Peyer's patch (tissue), 4 donors: ENCODE measurements around the gene PATJ. TPM values are rescaled to one million over a fixed set of nuclear protein-coding genes. Genes with fewer than 3 reads are reported as not detected.

Experiments used
- DNase-seq, 3 donors: peaks; one replicate each; pipeline ENCODE4 v3.0.0-alpha.2; 2017 to 2019
- H3K27ac ChIP-seq, 4 donors: fragments of 200-600 bp; sonication (generic); one replicate each; pipeline ENCODE4 v1.5.1; 2016 to 2019
- H3K27me3 ChIP-seq, 2 donors: fragments of 200-600 bp; sonication (generic); one replicate each; pipeline ENCODE4 v1.5.1; 2019
- H3K36me3 ChIP-seq, 3 donors: fragments of 200-600 bp; sonication (generic); one replicate each; pipeline ENCODE4 v1.5.1; 2016 to 2019
- H3K4me1 ChIP-seq, 4 donors: fragments of 200-600 bp; sonication (generic); one replicate each; pipeline ENCODE4 v1.5.1; 2016 to 2019
- H3K4me3 ChIP-seq, 4 donors: fragments of 200-600 bp; sonication (generic); 1 replicate in 3 of 4; 2 replicates in 1 of 4; pipeline ENCODE4 v1.5.1; 2016 to 2019; ENCODE audit warnings: mild to moderate bottlenecking in 1 of 4
- H3K9me3 ChIP-seq, 4 donors: fragments of 200-600 bp; sonication (generic); one replicate each; pipeline ENCODE4 v1.5.1; 2016 to 2019; ENCODE audit warnings: mild to moderate bottlenecking in 1 of 4
- POLR2A ChIP-seq, 2 donors: fragments of 450-650 bp; IDR thresholded peaks; one replicate each; pipeline ENCODE4 v1.5.1; 2017; ENCODE audit warnings: antibody characterized with exemption in 2 of 2, mild to moderate bottlenecking in 2 of 2, moderate library complexity in 2 of 2
- total RNA-seq, 4 donors: library from RNA; depleted of rRNA; stranded (reverse); fragments of >200 nt; gene quantifications; one replicate each; pipeline ENCODE4 v1.1.0, GENCODE V29; 2016
- TF ChIP-seq, protein P1 (sequence below), 6 experiments: fragments of 450-650 bp in 4 of 6; fragments of 200-600 bp in 2 of 6; sonication (generic) in 1 of 6; IDR thresholded peaks; one replicate each; pipeline ENCODE4 v1.5.1; 2017 to 2019; ENCODE audit warnings: antibody characterized with exemption in 6 of 6, mild to moderate bottlenecking in 3 of 6, moderate library complexity in 1 of 6

PATJ gene
- total RNA-seq, 4 donors from 2014 or later = 142 to 153 (median 153) TPM

- H3K36me3 ChIP-seq = peaks cover 0 to 4% (median 0%) of the 10 kb centered on the region in 3 donors
- H3K4me1 ChIP-seq = no peaks in the 10 kb centered on the region
- H3K9me3 ChIP-seq = no peaks in the 10 kb centered on the region
- H3K27me3 ChIP-seq = no peaks in the 10 kb centered on the region
- H3K27ac ChIP-seq = no peak overlapping the region
- H3K4me3 ChIP-seq = no peak overlapping the region
- TF ChIP-seq, protein P1, sequence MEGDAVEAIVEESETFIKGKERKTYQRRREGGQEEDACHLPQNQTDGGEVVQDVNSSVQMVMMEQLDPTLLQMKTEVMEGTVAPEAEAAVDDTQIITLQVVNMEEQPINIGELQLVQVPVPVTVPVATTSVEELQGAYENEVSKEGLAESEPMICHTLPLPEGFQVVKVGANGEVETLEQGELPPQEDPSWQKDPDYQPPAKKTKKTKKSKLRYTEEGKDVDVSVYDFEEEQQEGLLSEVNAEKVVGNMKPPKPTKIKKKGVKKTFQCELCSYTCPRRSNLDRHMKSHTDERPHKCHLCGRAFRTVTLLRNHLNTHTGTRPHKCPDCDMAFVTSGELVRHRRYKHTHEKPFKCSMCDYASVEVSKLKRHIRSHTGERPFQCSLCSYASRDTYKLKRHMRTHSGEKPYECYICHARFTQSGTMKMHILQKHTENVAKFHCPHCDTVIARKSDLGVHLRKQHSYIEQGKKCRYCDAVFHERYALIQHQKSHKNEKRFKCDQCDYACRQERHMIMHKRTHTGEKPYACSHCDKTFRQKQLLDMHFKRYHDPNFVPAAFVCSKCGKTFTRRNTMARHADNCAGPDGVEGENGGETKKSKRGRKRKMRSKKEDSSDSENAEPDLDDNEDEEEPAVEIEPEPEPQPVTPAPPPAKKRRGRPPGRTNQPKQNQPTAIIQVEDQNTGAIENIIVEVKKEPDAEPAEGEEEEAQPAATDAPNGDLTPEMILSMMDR (IDR thresholded peaks at IDR 0.05) = no peak
- TF ChIP-seq POLR2A (IDR thresholded peaks at IDR 0.05) = no peak
- DNase-seq = no peak
Observed at GRCh38 chr1:62057641-62058290, 315.5 kb downstream of the PATJ start.

DNA sequence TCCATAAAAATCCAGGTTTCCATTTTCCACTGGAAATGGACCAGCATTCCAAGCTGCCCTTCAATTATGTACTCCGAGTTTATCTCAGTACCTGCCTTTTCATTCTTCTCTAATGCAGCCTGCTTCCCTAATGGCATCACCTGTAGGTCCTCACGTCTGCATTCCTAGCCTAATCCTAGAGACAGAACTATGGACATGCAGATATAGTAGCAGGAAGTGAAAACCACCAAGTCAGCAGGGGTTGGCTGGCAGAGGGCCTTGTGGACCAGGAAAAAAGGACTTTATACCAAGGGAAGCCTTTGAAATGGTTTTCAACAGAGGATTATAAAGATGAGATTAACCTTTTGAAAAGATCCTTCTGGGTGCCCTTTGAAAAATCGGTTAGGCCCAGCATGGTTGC, 316.7 kb downstream of the PATJ start:
- H3K4me3 ChIP-seq = no peak overlapping the region
- no peak for DNase-seq
- peaks cover 0 to 4% (median 0%) of the 10 kb centered on the region in 3 donors for H3K36me3 ChIP-seq
- H3K27me3 ChIP-seq = no peaks in the 10 kb centered on the region
- H3K27ac ChIP-seq = no peak overlapping the region
- no peaks in the 10 kb centered on the region for H3K9me3 ChIP-seq
- H3K4me1 ChIP-seq = no peaks in the 10 kb centered on the region
- no peak for TF ChIP-seq POLR2A (IDR thresholded peaks at IDR 0.05)
- TF ChIP-seq, protein P1 (IDR thresholded peaks at IDR 0.05) = no peak

DNA sequence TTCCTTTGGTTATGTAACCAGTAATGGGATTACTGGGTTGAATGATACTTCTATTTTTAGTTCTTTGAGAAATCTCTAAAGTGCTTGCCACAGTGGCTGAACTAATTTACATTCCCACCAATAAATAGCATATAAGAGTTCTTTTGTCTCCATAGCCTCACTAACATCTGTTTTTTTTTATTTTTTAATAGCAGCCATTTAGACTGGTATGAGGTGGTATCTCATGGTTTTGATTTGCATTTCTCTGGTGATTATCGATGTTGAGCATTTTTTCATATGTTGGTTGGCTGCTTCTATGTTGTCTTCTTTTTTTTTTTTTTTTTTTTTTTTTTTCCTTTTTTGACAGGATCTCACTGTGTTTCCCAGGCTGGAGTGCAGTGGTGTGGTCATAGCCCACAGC, 319.8 kb downstream of the PATJ start:
- Histone ChIP-seq H3K27ac (no peak overlapping the region), H3K9me3 (no peaks in the 10 kb centered on the region), H3K27me3 (no peaks in the 10 kb centered on the region), H3K4me1 (no peaks in the 10 kb centered on the region), H3K4me3 (no peak overlapping the region), H3K36me3 (peaks cover 0 to 11% (median 0%) of the 10 kb centered on the region in 3 donors)
- no peak for DNase-seq
- TF ChIP-seq POLR2A (IDR thresholded peaks at IDR 0.05) = no peak
- TF ChIP-seq, protein P1 (IDR thresholded peaks at IDR 0.05) = no peak

GRCh38 chr1:62064829-62065407, 322.6 kb downstream of the PATJ start:
- Histone ChIP-seq H3K36me3 (peaks cover 0 to 11% (median 0%) of the 10 kb centered on the region in 3 donors), H3K4me1 (no peaks in the 10 kb centered on the region), H3K27ac (no peak overlapping the region), H3K27me3 (no peaks in the 10 kb centered on the region), H3K4me3 (no peak overlapping the region), H3K9me3 (no peaks in the 10 kb centered on the region)
- no peak for DNase-seq
- TF ChIP-seq, protein P1 (IDR thresholded peaks at IDR 0.05) = no peak
- no peak for TF ChIP-seq POLR2A (IDR thresholded peaks at IDR 0.05)

DNA sequence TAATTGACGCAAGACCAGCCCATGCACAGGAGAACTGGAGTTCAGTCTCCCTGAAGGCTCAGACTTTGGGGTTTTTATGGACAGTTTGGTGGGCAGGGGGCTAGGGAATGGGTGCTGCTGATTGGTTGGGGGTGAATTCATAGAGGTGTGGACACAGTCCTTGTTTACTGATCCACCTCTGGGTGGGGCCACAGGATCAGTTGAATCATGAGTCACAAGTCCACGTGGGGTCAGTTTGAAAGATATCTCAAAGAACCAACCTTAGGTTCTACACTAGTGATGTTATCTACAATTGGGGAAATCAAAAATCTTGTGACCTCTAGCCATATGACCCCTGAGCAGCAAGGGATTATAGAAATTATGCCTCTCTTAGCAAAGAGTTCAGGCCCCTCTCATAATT, 324.4 kb downstream of the PATJ start:
- no peaks in the 10 kb centered on the region for H3K4me1 ChIP-seq

More for the DNA sequence above, 324.4 kb downstream of the PATJ start:
- Histone ChIP-seq H3K27ac (no peak overlapping the region), H3K4me3 (no peak overlapping the region), H3K36me3 (peaks cover 0 to 11% (median 0%) of the 10 kb centered on the region in 3 donors), H3K9me3 (no peaks in the 10 kb centered on the region), H3K27me3 (no peaks in the 10 kb centered on the region)
- peak in 1 of 3 donors; percentile 55 for DNase-seq
- TF ChIP-seq, protein P1 (IDR thresholded peaks at IDR 0.05) = no peak
- TF ChIP-seq POLR2A (IDR thresholded peaks at IDR 0.05) = no peak
